Fibroblast of upper back skin (primary cell): ENCODE measurements around the gene KCNQ1.

Experiments used
- DNase-seq: peaks from one replicate; pipeline ENCODE4 v3.0.0-alpha.2; 2013

The KCNQ1 gene

GRCh38 chr11:2742611-2743426, 298.0 kb downstream of the KCNQ1 start:
- no peak for DNase-seq

- DNase-seq = no peak
Measured at GRCh38 chr11:2743427-2744110, 298.8 kb downstream of the KCNQ1 start.

DNA sequence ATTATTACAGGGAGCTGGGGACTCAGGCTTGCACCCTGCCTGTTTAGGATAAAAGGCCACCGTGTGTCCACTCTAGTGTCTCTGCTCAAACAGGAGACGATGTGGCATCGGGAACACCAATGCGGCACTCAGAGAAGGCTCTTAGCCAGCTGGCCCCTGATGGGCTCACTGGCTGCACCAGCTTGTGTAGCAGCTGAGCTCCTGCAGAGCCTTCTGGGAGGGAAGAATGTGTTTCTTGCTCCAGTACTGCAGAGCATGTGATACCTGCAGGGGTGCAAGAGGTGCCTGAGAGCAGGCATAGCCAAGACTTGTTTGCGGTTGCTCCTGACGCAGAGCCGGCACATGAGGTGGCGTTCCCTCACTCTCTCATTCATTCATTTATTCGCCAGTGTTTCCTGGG, 299.4 kb downstream of the KCNQ1 start:
- DNase-seq = no peak

DNA sequence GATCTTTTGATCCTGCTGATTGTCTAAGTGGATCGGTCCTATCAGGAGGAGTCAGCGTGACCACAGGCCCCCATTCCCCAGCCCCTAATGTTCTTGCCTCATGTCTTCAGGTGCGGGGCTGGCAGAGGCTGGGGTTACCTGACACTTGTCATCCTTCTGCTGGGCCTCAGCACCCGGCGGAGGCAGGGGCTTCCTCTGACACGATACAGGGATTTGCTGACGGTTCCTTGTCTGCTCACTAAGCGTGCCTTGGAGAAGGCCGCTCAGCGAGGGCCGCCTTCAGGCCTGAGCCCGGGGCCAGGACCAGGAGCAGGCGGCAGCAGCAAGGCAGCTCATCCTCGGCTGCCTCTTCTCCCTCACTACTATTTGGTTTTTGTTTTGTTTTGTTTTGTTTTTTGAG, 300.7 kb downstream of the KCNQ1 start:
- DNase-seq = no peak

- DNase-seq = no peak
Measured at GRCh38 chr11:2746401-2747247, 301.8 kb downstream of the KCNQ1 start.

GRCh38 chr11:2747248-2748027, 302.6 kb downstream of the KCNQ1 start:
- no peak for DNase-seq

- DNase-seq = no peak
Measured at GRCh38 chr11:2748061-2748813, 303.4 kb downstream of the KCNQ1 start.

DNA sequence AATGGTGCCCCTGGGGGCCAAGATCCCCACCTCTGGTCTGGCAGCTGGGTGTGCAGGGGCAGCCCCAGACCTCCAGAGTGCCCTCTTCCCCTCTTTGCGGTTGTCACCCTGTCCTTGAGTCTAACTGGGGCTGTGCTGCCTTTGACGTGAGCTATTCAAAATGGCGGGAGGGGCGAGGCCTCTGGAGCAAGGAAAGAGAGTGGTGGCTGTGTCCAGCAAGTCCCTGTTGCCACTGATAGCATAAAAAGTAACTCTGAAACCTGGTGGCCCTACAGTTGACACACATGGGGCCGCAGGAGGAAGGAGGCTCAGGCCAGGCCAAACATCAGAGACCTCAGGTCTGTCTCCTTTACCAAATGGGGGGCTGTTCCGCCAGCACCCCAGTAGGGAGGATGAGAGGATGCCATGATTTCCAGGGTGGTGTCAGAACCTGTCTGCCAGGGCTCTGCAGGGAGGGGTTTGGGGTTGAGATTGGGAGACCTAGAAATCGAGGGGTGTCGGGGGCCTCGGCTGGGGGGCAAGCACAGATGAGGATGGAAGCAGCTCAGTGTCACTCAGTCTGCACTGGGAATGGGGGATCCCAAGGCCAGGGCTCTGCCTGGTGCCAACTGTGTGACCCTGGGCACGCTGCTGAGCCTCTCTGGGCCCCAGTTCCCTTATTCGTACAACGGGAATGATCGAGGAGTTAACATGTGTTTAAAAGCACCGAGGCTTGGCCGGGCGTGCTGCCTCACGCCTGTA, 304.2 kb downstream of the KCNQ1 start:
- DNase-seq = no peak

DNA sequence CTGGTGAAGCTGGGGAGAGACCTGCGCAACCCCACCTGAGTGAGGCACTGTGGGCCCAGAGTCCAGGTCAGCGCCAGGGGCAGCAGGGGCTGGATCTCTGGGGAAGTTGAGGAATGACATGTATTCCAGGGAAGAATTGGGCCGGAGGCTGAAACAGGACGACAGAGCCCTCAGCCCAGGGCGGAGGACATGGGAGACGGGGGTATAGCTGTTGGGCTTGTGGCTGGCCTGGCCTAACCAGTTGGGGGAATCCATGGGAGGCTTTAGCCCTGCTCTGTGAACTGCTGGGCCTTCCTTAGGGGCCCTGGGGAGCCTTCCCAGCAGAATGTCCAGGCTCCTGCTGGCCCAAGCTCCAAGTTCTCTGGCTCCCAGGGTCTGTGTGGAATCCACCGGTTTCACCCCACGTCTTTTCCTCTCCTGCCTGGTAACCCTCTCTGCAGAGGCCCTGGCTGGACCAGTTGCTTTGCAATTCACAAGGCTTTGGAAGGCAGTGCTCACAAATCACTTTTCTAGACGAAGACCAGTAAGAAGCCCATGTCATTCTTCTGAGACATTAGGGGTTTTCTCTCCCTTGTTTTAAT, 305.4 kb downstream of the KCNQ1 start:
- no peak for DNase-seq

DNA sequence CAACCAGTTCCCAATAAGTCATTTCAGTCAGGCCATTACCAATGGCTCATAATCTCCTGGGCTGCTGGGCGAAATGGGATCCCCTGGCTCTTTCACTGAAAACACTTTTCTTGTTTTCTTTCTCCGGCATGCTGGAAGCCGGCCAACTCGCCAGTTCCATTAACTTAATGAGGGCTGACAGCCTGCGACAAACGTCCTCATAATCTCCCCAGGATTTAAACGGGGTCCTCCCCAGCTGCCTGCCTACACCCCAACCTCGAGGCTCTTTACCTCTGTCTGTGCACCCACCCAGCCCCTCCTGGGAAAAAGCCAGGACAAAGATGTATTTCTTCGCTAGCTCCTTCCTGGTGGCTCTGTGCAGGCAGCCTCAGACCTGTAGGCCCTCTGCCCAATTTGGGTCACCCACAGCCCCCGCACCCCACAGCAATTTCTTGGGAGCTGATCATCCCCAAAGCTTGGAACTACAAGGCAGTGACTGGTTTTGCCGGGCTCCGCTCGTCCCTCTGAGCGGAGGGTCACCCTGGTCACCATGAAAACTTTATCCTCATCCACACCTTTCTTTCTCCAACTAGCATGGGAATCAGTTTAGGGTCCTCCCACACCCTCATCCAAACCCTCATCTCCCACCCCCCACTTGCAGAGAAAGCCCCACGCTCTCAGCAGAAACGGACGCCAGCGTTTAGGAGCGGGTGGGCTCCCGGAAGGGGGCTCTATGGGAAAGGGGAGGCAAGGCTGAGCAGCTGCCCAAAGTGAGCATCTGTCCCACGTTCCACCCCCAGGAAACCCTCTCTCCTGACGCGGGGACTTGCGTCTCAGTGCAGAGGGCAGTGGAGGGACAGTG, 306.1 kb downstream of the KCNQ1 start:
- DNase-seq = no peak

GRCh38 chr11:2751523-2752203, 306.9 kb downstream of the KCNQ1 start:
- no peak for DNase-seq

GRCh38 chr11:2752204-2752770, 307.5 kb downstream of the KCNQ1 start:
- DNase-seq = peak; percentile 70

DNA sequence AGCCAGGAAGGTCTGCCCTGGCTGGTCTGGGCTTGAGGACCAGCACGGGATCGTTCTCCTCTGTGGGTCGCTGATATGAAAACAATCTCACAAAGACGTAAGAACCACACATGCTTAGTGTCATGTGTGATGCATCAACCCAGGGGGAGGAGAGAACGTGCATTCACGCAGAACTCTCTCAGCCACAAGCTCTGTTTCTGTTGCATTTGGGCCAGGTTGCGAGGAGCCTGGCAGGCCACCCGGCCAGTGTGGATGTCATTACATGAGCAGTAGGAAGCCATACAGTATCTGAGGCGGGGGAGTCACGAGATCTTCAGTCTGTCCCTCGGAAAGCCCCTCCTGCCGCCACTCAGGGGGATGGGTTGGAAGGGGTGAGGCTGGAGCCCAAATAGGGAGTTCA, 308.1 kb downstream of the KCNQ1 start:
- DNase-seq = peak; percentile 22

- DNase-seq = no peak
Measured at GRCh38 chr11:2754008-2754407, 309.2 kb downstream of the KCNQ1 start.

GRCh38 chr11:2755071-2755470, 310.3 kb downstream of the KCNQ1 start:
- no peak for DNase-seq

DNA sequence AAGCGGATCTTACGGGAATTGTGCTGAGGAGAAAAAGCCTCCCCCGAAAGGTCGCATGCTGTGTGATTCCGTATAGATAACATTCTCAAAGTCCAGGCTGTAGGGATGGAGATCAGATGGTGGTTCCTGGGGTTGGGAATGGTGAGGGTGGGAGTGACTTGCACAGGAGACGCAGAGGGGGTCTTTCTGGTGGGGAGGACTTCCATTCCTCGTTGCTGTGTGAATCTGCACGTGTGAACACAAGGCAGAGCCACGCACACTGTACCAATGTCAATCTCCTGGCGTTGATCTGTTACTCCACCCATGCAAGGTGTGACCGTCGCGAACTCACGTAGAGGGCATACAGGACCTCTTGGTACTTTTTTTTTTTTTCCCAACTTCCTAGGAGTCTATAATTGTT, 313.9 kb downstream of the KCNQ1 start:
- no peak for DNase-seq

DNA sequence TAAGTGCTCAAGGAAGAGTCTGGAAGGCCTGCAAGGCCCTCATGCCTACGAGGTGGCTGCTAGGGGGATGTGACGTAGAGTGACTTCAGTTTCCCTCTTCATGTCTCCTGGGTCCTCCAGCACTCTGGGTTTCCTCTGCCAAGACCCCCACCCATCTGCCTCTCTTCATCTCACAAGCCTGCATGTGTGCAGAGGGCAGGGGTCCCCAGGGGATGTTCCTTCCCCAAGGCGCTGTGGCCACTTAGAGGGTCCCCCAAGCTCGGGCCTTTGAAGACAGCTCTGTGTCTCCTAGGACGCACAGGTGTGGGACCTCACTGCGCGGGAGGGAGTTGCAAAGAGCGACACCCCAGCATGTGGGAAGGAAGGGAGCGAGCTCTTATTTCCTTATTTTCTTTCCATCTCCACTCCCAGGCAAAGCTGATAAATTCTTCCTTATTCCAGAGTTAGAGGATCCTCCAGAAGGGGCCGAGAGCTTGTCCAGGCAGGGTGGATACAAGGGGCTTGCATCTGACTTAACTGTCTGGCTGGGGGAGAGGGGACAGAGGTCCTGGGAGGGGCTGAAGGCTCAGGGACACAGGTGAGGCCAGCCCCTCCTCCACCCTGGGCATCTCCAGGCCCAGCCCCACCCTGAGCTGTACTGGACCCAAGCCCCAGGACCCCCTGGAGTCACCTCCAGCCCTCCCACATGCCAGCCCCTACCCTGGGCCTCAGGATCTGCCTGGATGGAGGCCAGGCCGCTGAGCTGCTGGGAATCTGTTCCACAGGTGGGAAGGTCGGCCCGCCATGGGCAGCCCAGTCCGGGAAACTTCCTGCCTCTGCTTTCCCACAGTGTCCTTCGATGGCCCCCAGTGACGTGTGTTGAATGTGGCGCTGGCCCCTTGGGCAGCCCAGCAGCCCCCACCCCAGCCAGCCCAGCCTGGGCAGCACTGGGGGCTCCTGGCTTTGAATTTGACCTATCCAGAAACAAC, 314.7 kb downstream of the KCNQ1 start:
- DNase-seq = no peak
